HEK293 (cell line): Measurements from ENCODE around the gene SESTD1.

Experiments used
- CTCF ChIA-PET: fragments of 350-600 bp; formaldehyde crosslinking; extraction: SDS; loops from one replicate; lab custom pipeline; 2021; ENCODE audit warnings: antibody characterized with exemption; lab: Yijun Ruan, JAX
- POLR2A ChIA-PET: fragments of 300-600 bp; formaldehyde crosslinking; extraction: SDS; loops from one replicate; lab custom pipeline; 2020; ENCODE audit warnings: antibody characterized with exemption, inconsistent platforms; lab: Yijun Ruan, JAX
- H3K27ac ChIP-seq: fragments of 200-500 bp; sonication (Bioruptor generic); 2 replicates; pipeline ENCODE4 v1.5.1; 2014; ENCODE audit warnings: low read depth, low read length, control low read depth, inconsistent platforms; ENCODE audit errors: extremely low read depth
- H3K36me3 ChIP-seq, 2 experiments: fragments of 200-500 bp in 1 of 2; sonication (Bioruptor generic) in 1 of 2; 1 replicate in 1 of 2; 2 replicates in 1 of 2; pipeline ENCODE4 v1.5.1; 2014 to 2017; ENCODE audit warnings: inconsistent platforms in 2 of 2, low read length in 2 of 2; ENCODE audit not compliant: control insufficient read depth in 2 of 2, insufficient read depth in 1 of 2
- H3K4me1 ChIP-seq: fragments of 200-500 bp; sonication (Bioruptor generic); 2 replicates; pipeline ENCODE4 v1.5.1; 2014; ENCODE audit warnings: mild to moderate bottlenecking, low read length, inconsistent platforms; ENCODE audit not compliant: control insufficient read depth, insufficient read depth
- H3K4me3 ChIP-seq: 2 replicates; pipeline ENCODE4 v1.5.1; 2011; ENCODE audit warnings: low read depth, mild to moderate bottlenecking, control low read depth, low read length, moderate library complexity
- H3K9me3 ChIP-seq: fragments of 200-500 bp; sonication (Bioruptor generic); 2 replicates; pipeline ENCODE4 v1.5.1; 2014; ENCODE audit warnings: low read depth, low read length, inconsistent platforms; ENCODE audit not compliant: control insufficient read depth, insufficient read depth
- MYNN ChIP-seq: fragments of 450-650 bp; formaldehyde crosslinking; IDR thresholded peaks from 2 replicates; pipeline ENCODE4 v1.5.1; 2016; ENCODE audit warnings: missing biosample characterization, missing genetic modification characterization, borderline replicate concordance
- OSR2 ChIP-seq: fragments of 450-650 bp; formaldehyde crosslinking; IDR thresholded peaks from 2 replicates; pipeline ENCODE4 v1.5.1; 2016; ENCODE audit warnings: missing biosample characterization, missing genetic modification characterization
- PRDM1 ChIP-seq: fragments of 450-650 bp; formaldehyde crosslinking; IDR thresholded peaks from 2 replicates; pipeline ENCODE4; 2016; ENCODE audit warnings: missing biosample characterization, missing genetic modification characterization
- SCRT1 ChIP-seq: fragments of 450-650 bp; formaldehyde crosslinking; IDR thresholded peaks from 2 replicates; pipeline ENCODE4 v1.5.1; 2016; ENCODE audit warnings: missing biosample characterization, missing genetic modification characterization, borderline replicate concordance
- SCRT2 ChIP-seq: fragments of 450-650 bp; formaldehyde crosslinking; IDR thresholded peaks from 2 replicates; pipeline ENCODE4 v1.5.1; 2016; ENCODE audit warnings: missing biosample characterization, missing genetic modification characterization
- SETDB1 ChIP-seq: IDR thresholded peaks from one replicate; pipeline ENCODE4 v1.6.1; 2017; ENCODE audit warnings: mild to moderate bottlenecking, low read length, moderate library complexity, mixed read lengths; ENCODE audit not compliant: insufficient read length
- SP7 ChIP-seq: fragments of 450-650 bp; formaldehyde crosslinking; IDR thresholded peaks from 2 replicates; pipeline ENCODE4 v1.5.1; 2016; ENCODE audit warnings: missing biosample characterization, missing genetic modification characterization
- TCF7L2 ChIP-seq: IDR thresholded peaks from 2 replicates; pipeline ENCODE4 v1.6.1; 2011; ENCODE audit warnings: low read depth, mild to moderate bottlenecking, inconsistent platforms, low read length, moderate library complexity, borderline replicate concordance
- YY2 ChIP-seq: fragments of 450-650 bp; formaldehyde crosslinking; IDR thresholded peaks from 2 replicates; pipeline ENCODE4 v1.5.1; 2016; ENCODE audit warnings: missing biosample characterization, missing genetic modification characterization
- ZBTB8A ChIP-seq: fragments of 450-650 bp; formaldehyde crosslinking; IDR thresholded peaks from 2 replicates; pipeline ENCODE4 v1.5.1; 2016; ENCODE audit warnings: missing biosample characterization, missing genetic modification characterization
- ZEB2 ChIP-seq: fragments of 450-650 bp; formaldehyde crosslinking; IDR thresholded peaks from 2 replicates; pipeline ENCODE4 v1.5.1; 2016; ENCODE audit warnings: missing biosample characterization, missing genetic modification characterization
- ZNF133 ChIP-seq: fragments of 450-650 bp; formaldehyde crosslinking; IDR thresholded peaks from 2 replicates; pipeline ENCODE4 v1.5.1; 2016; ENCODE audit warnings: missing biosample characterization, missing genetic modification characterization
- ZNF138 ChIP-seq: fragments of 450-650 bp; formaldehyde crosslinking; IDR thresholded peaks from 2 replicates; pipeline ENCODE4 v1.5.1; 2016; ENCODE audit warnings: missing biosample characterization, missing genetic modification characterization, borderline replicate concordance
- ZNF155 ChIP-seq: fragments of 450-650 bp; formaldehyde crosslinking; IDR thresholded peaks from 2 replicates; pipeline ENCODE4 v1.5.1; 2016; ENCODE audit warnings: missing biosample characterization, missing genetic modification characterization
- ZNF600 ChIP-seq: fragments of 450-650 bp; formaldehyde crosslinking; IDR thresholded peaks from 2 replicates; pipeline ENCODE4 v1.5.1; 2016; ENCODE audit warnings: missing biosample characterization, missing genetic modification characterization
- ZNF654 ChIP-seq: fragments of 450-650 bp; formaldehyde crosslinking; IDR thresholded peaks from 2 replicates; pipeline ENCODE4 v1.5.1; 2016; ENCODE audit warnings: low read depth, missing biosample characterization, missing genetic modification characterization
- ZNF658 ChIP-seq: fragments of 450-650 bp; formaldehyde crosslinking; IDR thresholded peaks from 2 replicates; pipeline ENCODE4; 2016; ENCODE audit warnings: missing biosample characterization, missing genetic modification characterization
- ZXDB ChIP-seq: fragments of 450-650 bp; formaldehyde crosslinking; IDR thresholded peaks from 2 replicates; pipeline ENCODE4 v1.5.1; 2016; ENCODE audit warnings: missing biosample characterization, missing genetic modification characterization
- TF ChIP-seq, protein P1 (sequence below): fragments of 450-650 bp; formaldehyde crosslinking; IDR thresholded peaks from 2 replicates; pipeline ENCODE4 v1.5.1; 2016; ENCODE audit warnings: missing biosample characterization, missing genetic modification characterization
- TF ChIP-seq, protein P2 (sequence below): fragments of 450-650 bp; formaldehyde crosslinking; IDR thresholded peaks from 2 replicates; pipeline ENCODE4 v1.5.1; 2016; ENCODE audit warnings: missing biosample characterization, missing genetic modification characterization
- TF ChIP-seq, protein P3 (sequence below): fragments of 450-650 bp; formaldehyde crosslinking; IDR thresholded peaks from 2 replicates; pipeline ENCODE4 v1.5.1; 2016; ENCODE audit warnings: missing biosample characterization, missing genetic modification characterization
- TF ChIP-seq, protein P4 (sequence below): fragments of 450-650 bp; formaldehyde crosslinking; IDR thresholded peaks from 2 replicates; pipeline ENCODE4 v1.5.1; 2016; ENCODE audit warnings: missing biosample characterization, missing genetic modification characterization
- TF ChIP-seq, protein P5 (sequence below): fragments of 450-650 bp; formaldehyde crosslinking; IDR thresholded peaks from 2 replicates; pipeline ENCODE4 v1.5.1; 2017; ENCODE audit warnings: missing biosample characterization, missing genetic modification characterization
- TF ChIP-seq, protein P6 (sequence below): fragments of 450-650 bp; formaldehyde crosslinking; IDR thresholded peaks from 2 replicates; pipeline ENCODE4 v1.5.1; 2016; ENCODE audit warnings: missing biosample characterization, missing genetic modification characterization

SESTD1 gene

DNA sequence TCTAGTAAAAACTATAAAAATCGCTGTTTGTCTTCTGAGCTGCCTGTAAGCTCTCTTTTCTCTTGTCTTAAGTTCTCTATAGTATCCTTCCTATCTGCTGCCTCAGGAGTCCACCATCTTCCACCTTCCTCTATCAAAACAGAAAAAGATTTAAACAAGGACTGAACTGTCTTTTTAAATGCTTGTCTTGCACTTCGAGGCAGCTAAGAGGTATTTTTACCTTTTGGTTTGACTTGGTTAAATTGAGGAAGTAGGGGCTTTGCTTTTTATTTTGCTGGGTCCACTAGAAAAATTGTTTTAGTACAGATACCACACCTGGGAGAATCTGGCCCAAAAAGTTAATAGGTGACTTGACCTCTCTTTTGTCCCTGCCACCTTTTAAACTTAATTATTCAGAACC, 12.2 kb downstream of the SESTD1 start:
- Histone ChIP-seq H3K4me3 (no peak overlapping the region), H3K27ac (no peak overlapping the region), H3K9me3 (no peaks in the 10 kb centered on the region), H3K4me1 (peaks cover 9% of the 10 kb centered on the region; the same call in 1 of the 2 replicates), H3K36me3 (no peaks in the 10 kb centered on the region)
- no peak for TF ChIP-seq ZNF155 (tag by site-specific recombination)
- TF ChIP-seq SP7 (tag by site-specific recombination): no peak
- TF ChIP-seq ZNF658 (tag by site-specific recombination): no peak
- TF ChIP-seq PRDM1: no peak
- no peak for TF ChIP-seq ZXDB (tag by site-specific recombination)
- no peak for TF ChIP-seq MYNN
- TF ChIP-seq, protein P1, sequence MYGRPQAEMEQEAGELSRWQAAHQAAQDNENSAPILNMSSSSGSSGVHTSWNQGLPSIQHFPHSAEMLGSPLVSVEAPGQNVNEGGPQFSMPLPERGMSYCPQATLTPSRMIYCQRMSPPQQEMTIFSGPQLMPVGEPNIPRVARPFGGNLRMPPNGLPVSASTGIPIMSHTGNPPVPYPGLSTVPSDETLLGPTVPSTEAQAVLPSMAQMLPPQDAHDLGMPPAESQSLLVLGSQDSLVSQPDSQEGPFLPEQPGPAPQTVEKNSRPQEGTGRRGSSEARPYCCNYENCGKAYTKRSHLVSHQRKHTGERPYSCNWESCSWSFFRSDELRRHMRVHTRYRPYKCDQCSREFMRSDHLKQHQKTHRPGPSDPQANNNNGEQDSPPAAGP (tag by site-specific recombination): no peak
- TF ChIP-seq, protein P2, sequence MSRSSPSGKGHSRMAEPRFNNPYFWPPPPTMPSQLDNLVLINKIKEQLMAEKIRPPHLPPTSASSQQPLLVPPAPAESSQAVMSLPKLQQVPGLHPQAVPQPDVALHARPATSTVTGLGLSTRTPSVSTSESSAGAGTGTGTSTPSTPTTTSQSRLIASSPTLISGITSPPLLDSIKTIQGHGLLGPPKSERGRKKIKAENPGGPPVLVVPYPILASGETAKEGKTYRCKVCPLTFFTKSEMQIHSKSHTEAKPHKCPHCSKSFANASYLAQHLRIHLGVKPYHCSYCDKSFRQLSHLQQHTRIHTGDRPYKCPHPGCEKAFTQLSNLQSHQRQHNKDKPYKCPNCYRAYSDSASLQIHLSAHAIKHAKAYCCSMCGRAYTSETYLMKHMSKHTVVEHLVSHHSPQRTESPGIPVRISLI (tag by site-specific recombination): no peak
- TF ChIP-seq ZNF600 (tag by site-specific recombination): no peak
- no peak for TF ChIP-seq SETDB1
- TF ChIP-seq YY2 (tag by site-specific recombination): no peak
- TF ChIP-seq SCRT2: no peak
- TF ChIP-seq, protein P3, sequence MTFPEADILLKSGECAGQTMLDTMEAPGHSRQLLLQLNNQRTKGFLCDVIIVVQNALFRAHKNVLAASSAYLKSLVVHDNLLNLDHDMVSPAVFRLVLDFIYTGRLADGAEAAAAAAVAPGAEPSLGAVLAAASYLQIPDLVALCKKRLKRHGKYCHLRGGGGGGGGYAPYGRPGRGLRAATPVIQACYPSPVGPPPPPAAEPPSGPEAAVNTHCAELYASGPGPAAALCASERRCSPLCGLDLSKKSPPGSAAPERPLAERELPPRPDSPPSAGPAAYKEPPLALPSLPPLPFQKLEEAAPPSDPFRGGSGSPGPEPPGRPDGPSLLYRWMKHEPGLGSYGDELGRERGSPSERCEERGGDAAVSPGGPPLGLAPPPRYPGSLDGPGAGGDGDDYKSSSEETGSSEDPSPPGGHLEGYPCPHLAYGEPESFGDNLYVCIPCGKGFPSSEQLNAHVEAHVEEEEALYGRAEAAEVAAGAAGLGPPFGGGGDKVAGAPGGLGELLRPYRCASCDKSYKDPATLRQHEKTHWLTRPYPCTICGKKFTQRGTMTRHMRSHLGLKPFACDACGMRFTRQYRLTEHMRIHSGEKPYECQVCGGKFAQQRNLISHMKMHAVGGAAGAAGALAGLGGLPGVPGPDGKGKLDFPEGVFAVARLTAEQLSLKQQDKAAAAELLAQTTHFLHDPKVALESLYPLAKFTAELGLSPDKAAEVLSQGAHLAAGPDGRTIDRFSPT (tag by site-specific recombination): no peak
- no peak for TF ChIP-seq SCRT1 (tag by site-specific recombination)
- no peak for TF ChIP-seq ZBTB8A (tag by site-specific recombination)
- no peak for TF ChIP-seq ZNF654 (tag by site-specific recombination)
- CTCF ChIA-PET: no interaction called here
- POLR2A ChIA-PET: no interaction called here

DNA sequence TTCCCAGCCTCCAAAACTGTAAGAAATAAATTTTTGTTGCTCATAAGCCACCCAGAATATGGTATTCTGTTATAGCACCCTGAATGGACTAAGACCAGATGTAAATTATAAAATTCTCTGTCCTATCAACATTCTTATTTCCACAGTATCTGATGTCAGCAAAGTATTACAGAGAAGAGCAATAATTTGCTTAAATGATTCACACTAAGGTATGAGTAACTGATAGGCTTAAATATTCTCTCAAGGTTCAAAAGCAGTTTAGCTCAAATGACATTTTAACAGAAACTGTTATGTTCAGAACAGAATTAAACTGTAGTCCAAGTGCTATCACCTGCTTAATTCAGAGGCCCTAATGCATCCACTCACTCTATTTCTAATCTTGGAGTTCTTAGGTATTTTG, 12.8 kb downstream of the SESTD1 start:
- Histone ChIP-seq H3K4me1 (peaks cover 9% of the 10 kb centered on the region; the same call in 1 of the 2 replicates), H3K27ac (no peak overlapping the region), H3K4me3 (no peak overlapping the region), H3K36me3 (no peaks in the 10 kb centered on the region), H3K9me3 (no peaks in the 10 kb centered on the region)
- ChIA-PET POLR2A (no interaction called here), CTCF (no interaction called here)
- TF ChIP-seq, protein P4, sequence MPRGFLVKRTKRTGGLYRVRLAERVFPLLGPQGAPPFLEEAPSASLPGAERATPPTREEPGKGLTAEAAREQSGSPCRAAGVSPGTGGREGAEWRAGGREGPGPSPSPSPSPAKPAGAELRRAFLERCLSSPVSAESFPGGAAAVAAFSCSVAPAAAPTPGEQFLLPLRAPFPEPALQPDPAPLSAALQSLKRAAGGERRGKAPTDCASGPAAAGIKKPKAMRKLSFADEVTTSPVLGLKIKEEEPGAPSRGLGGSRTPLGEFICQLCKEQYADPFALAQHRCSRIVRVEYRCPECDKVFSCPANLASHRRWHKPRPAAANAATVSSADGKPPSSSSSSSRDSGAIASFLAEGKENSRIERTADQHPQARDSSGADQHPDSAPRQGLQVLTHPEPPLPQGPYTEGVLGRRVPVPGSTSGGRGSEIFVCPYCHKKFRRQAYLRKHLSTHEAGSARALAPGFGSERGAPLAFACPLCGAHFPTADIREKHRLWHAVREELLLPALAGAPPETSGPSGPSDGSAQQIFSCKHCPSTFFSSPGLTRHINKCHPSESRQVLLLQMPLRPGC (tag by site-specific recombination): no peak
- TF ChIP-seq OSR2 (tag by site-specific recombination) (no peak), ZNF133 (tag by site-specific recombination) (no peak), ZEB2 (tag by site-specific recombination) (no peak), ZNF138 (tag by site-specific recombination) (no peak), TCF7L2 (no peak)
- TF ChIP-seq, protein P5, sequence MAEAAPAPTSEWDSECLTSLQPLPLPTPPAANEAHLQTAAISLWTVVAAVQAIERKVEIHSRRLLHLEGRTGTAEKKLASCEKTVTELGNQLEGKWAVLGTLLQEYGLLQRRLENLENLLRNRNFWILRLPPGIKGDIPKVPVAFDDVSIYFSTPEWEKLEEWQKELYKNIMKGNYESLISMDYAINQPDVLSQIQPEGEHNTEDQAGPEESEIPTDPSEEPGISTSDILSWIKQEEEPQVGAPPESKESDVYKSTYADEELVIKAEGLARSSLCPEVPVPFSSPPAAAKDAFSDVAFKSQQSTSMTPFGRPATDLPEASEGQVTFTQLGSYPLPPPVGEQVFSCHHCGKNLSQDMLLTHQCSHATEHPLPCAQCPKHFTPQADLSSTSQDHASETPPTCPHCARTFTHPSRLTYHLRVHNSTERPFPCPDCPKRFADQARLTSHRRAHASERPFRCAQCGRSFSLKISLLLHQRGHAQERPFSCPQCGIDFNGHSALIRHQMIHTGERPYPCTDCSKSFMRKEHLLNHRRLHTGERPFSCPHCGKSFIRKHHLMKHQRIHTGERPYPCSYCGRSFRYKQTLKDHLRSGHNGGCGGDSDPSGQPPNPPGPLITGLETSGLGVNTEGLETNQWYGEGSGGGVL: no peak
- TF ChIP-seq, protein P6, sequence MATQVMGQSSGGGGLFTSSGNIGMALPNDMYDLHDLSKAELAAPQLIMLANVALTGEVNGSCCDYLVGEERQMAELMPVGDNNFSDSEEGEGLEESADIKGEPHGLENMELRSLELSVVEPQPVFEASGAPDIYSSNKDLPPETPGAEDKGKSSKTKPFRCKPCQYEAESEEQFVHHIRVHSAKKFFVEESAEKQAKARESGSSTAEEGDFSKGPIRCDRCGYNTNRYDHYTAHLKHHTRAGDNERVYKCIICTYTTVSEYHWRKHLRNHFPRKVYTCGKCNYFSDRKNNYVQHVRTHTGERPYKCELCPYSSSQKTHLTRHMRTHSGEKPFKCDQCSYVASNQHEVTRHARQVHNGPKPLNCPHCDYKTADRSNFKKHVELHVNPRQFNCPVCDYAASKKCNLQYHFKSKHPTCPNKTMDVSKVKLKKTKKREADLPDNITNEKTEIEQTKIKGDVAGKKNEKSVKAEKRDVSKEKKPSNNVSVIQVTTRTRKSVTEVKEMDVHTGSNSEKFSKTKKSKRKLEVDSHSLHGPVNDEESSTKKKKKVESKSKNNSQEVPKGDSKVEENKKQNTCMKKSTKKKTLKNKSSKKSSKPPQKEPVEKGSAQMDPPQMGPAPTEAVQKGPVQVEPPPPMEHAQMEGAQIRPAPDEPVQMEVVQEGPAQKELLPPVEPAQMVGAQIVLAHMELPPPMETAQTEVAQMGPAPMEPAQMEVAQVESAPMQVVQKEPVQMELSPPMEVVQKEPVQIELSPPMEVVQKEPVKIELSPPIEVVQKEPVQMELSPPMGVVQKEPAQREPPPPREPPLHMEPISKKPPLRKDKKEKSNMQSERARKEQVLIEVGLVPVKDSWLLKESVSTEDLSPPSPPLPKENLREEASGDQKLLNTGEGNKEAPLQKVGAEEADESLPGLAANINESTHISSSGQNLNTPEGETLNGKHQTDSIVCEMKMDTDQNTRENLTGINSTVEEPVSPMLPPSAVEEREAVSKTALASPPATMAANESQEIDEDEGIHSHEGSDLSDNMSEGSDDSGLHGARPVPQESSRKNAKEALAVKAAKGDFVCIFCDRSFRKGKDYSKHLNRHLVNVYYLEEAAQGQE: no peak
